Endodermal cell (in vitro differentiated cells): ENCODE measurements around the gene SAG. TPM values are rescaled to one million over a fixed set of nuclear protein-coding genes. Genes with fewer than 3 reads are reported as not detected.

Experiments
- DNase-seq: peaks from one replicate; pipeline ENCODE4 v3.0.0-alpha.2; 2017
- H3K27ac ChIP-seq: 2 replicates; pipeline ENCODE4 v1.5.1; 2013; ENCODE audit warnings: mild to moderate bottlenecking, low read depth, low read length, moderate library complexity
- H3K27me3 ChIP-seq: 2 replicates; pipeline ENCODE4 v1.6.1; 2013; ENCODE audit warnings: mild to moderate bottlenecking, low read length, moderate library complexity; ENCODE audit not compliant: insufficient read depth, control insufficient read depth, poor library complexity, severe bottlenecking
- H3K36me3 ChIP-seq: 2 replicates; pipeline ENCODE4 v1.7.0; 2013; ENCODE audit warnings: mild to moderate bottlenecking, low read length, moderate library complexity; ENCODE audit not compliant: control insufficient read depth, insufficient read depth
- H3K4me1 ChIP-seq: one replicate; pipeline ENCODE4 v1.7.0; 2013; ENCODE audit warnings: low read length; ENCODE audit not compliant: control insufficient read depth, insufficient read depth
- H3K4me3 ChIP-seq: 2 replicates; pipeline ENCODE4 v1.5.1; 2013; ENCODE audit warnings: mild to moderate bottlenecking, low read length, moderate library complexity
- H3K9ac ChIP-seq: 2 replicates; pipeline ENCODE4 v1.6.1; 2013; ENCODE audit warnings: mild to moderate bottlenecking, low read length, moderate library complexity; ENCODE audit not compliant: poor library complexity, severe bottlenecking; ENCODE audit errors: extremely low read depth
- H3K9me3 ChIP-seq: 2 replicates; pipeline ENCODE4 v1.6.1; 2013; ENCODE audit warnings: mild to moderate bottlenecking, low read length, moderate library complexity; ENCODE audit not compliant: control insufficient read depth
- H3K27ac Mint-ChIP-seq: 2 replicates; pipeline ENCODE4 v1.8.0; 2020; ENCODE audit warnings: mixed read lengths
- H3K27me3 Mint-ChIP-seq: 2 replicates; pipeline ENCODE4 v1.8.0; 2021; ENCODE audit warnings: mild to moderate bottlenecking, mixed read lengths; ENCODE audit not compliant: insufficient read depth
- H3K36me3 Mint-ChIP-seq: 2 replicates; pipeline ENCODE4 v1.8.0; 2020; ENCODE audit warnings: low read depth, mixed read lengths
- H3K4me1 Mint-ChIP-seq: 2 replicates; pipeline ENCODE4 v1.8.0; 2020; ENCODE audit warnings: mixed read lengths
- H3K4me3 Mint-ChIP-seq: 2 replicates; pipeline ENCODE4 v1.8.0; 2020; ENCODE audit warnings: mild to moderate bottlenecking, moderate library complexity, mixed read lengths
- H3K9me3 Mint-ChIP-seq: 2 replicates; pipeline ENCODE4 v1.8.0; 2020; ENCODE audit warnings: mild to moderate bottlenecking, mixed read lengths
- CTCF ChIP-seq: fragments of 200-600 bp; sonication (generic); conservative IDR thresholded peaks from 2 replicates; pipeline ENCODE4 v1.5.0; 2021; ENCODE audit warnings: antibody characterized with exemption, mild to moderate bottlenecking
- WGBS, 2 experiments: methylation state at CpG; one replicate each; pipeline versions ENCODE4 v1.1.5 to v1.1.7; 2013; ENCODE audit warnings: missing lambda C conversion rate in 2 of 2, mixed read lengths in 1 of 2; ENCODE audit not compliant: insufficient coverage in 1 of 2, insufficient read length in 1 of 2; 5-methylcytosine and 5-hydroxymethylcytosine counted together
- total RNA-seq, 2 donors: library from RNA; stranded (reverse); fragmentation: NEBNext Ultra II Directional in 1 of 2; extraction: Animal tissue kit (Norgen Biotek cat#: 25700) in 1 of 2; gene quantifications; 2 replicates in 1 of 2; 3 replicates in 1 of 2; pipeline ENCODE4 v1.2.1, GENCODE V29; 2021

Gene SAG
- total RNA-seq, 2 donors from 2014 or later, result not detected

DNA sequence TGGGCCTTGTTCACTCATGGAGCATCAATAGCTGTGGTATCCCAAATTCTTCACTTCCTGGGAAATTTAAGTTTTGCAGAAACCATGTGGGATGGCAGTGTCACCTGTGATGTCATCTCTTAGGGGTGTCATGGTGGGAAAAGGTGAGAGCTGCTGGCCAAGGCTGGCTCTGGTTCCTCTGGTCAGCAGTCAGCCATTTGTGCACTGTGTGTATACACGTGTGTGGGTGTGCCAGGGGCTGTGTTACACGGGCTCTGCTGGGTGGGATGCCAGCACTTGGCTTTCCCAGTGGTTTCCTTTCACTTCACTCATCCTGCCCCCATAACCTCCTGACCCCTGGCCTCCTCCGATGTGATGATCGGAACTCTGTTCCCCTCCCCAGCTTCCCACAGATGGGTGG is 21.3 kb downstream of the SAG start:
- H3K36me3 Mint-ChIP-seq, result no peaks in the 10 kb centered on the region
- no peak overlapping the region for H3K4me3 ChIP-seq
- H3K9me3 Mint-ChIP-seq, result no peaks in the 10 kb centered on the region
- peaks cover 20% of the 10 kb centered on the region for H3K27me3 Mint-ChIP-seq
- no peaks in the 10 kb centered on the region for H3K9me3 ChIP-seq
- no peak overlapping the region for H3K27ac ChIP-seq
- peaks cover 6% of the 10 kb centered on the region for H3K27me3 ChIP-seq
- peaks cover 15% of the 10 kb centered on the region for H3K4me1 Mint-ChIP-seq
- 98 to 100% methylated on average over 1 to 4 of the region's 4 CpGs for WGBS, 2 experiments
- H3K4me1 ChIP-seq, result peaks cover 10% of the 10 kb centered on the region
- no peak overlapping the region for H3K27ac Mint-ChIP-seq
- no peak overlapping the region for H3K4me3 Mint-ChIP-seq
- DNase-seq, result no peak
- H3K9ac ChIP-seq, result no peak overlapping the region
- no peak for TF ChIP-seq CTCF
- H3K36me3 ChIP-seq, result no peaks in the 10 kb centered on the region

- peak; percentile 92 for DNase-seq
- Histone ChIP-seq H3K27ac (no peak overlapping the region), H3K9ac (no peak overlapping the region), H3K27me3 (peaks cover 11% of the 10 kb centered on the region), H3K36me3 (no peaks in the 10 kb centered on the region), H3K4me3 (no peak overlapping the region), H3K4me1 (peaks cover 10% of the 10 kb centered on the region), H3K9me3 (no peaks in the 10 kb centered on the region)
- H3K27ac Mint-ChIP-seq, result no peak overlapping the region
- no peak overlapping the region for H3K4me3 Mint-ChIP-seq
- H3K9me3 Mint-ChIP-seq, result no peaks in the 10 kb centered on the region
- peaks cover 27% of the 10 kb centered on the region for H3K27me3 Mint-ChIP-seq
- peaks cover 15% of the 10 kb centered on the region for H3K4me1 Mint-ChIP-seq
- 40 to 45% methylated on average over 5 to 7 of the region's 7 CpGs for WGBS, 2 experiments
- TF ChIP-seq CTCF, result no peak
- no peaks in the 10 kb centered on the region for H3K36me3 Mint-ChIP-seq
These were observed 22.0 kb downstream of the SAG start for GRCh38 chr2:233329489-233330135.

DNA sequence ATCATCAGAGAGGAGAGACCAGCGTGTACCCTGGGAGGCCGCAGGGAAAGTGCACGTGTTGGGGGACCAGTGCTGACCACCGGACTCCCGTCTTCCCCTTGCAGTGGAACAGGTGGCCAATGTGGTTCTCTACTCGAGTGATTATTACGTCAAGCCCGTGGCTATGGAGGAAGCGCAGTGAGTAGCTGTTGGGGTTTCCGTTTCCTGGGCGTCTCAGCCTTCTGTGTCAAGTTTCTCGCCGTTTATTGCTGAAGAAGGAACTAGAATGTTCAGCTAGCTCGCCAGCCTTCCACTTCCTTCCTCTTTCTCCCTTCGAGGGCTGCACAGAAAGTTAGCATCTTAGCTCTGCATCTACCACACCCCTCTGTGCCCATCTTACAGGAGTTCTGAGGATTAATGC is 23.9 kb downstream of the SAG start:
- H3K27me3 Mint-ChIP-seq, result peaks cover 31% of the 10 kb centered on the region
- no peak overlapping the region for H3K27ac Mint-ChIP-seq
- Histone ChIP-seq H3K9me3 (no peaks in the 10 kb centered on the region), H3K36me3 (no peaks in the 10 kb centered on the region), H3K4me1 (peaks cover 10% of the 10 kb centered on the region), H3K27me3 (peaks cover 22% of the 10 kb centered on the region), H3K4me3 (no peak overlapping the region), H3K9ac (no peak overlapping the region), H3K27ac (no peak overlapping the region)
- H3K36me3 Mint-ChIP-seq, result no peaks in the 10 kb centered on the region
- H3K4me3 Mint-ChIP-seq, result no peak overlapping the region
- H3K9me3 Mint-ChIP-seq, result no peaks in the 10 kb centered on the region
- no peak for TF ChIP-seq CTCF
- H3K4me1 Mint-ChIP-seq, result peaks cover 15% of the 10 kb centered on the region
- WGBS, 2 experiments, result 94 to 96% methylated on average over 11 to 15 of the region's 15 CpGs
- no peak for DNase-seq
